HG03439 (cell line): ENCODE data around the gene SIGLEC1.

ENCODE experiments used
- ATAC-seq: cut with Tn5 transposase; IDR thresholded peaks from one replicate; pipeline ENCODE4 v1.9.1; 2021; ENCODE audit warnings: mild to moderate bottlenecking, moderate library complexity; ENCODE audit not compliant: unreplicated experiment

Gene SIGLEC1

DNA sequence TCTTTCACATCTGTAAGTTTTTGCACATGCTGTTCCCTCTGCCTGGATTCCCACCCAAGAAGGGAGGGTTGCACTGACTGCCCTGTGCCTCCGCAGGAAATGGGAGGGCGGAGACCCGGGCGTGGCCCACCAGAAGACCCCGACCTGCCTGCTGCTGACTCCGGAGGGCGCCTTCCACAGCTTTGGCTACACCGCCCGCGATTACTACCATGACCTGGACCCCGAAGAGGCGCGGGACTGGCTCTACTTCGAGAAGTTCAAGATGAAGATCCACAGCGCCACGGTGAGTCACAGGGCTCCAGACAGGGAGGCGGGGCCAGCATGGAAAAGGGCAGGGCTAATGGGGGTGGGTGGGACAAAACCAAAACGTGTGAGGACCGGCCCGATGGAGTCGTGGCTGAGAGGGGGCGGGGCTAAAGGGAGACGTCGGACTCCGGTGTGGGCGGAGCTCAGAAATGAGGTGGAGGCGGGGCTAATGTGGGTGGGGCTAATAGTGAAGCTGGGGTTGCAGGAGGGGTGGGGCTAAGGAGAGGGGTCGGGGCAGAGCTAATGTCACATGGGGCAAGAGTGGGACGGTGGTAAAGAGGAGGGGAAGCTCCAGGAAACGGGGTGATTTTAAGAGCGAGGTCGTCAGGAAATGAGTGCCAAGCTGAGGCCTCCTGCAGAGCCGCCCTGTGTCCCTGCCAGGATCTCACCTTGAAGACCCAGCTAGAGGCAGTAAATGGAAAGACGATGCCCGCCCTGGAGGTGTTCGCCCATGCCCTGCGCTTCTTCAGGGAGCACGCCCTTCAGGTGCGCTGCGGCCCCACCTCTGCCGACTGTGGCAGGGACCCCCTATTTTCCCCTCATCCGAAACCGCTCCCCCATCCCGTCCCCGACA is 32.6 kb upstream of the SIGLEC1 start:
- ATAC-seq, result no peak

- no peak for ATAC-seq
Observed at GRCh38 chr20:3744037-3744436, 31.6 kb upstream of the SIGLEC1 start.

GRCh38 chr20:3743251-3743650 is 30.9 kb upstream of the SIGLEC1 start:
- ATAC-seq, result no peak

DNA sequence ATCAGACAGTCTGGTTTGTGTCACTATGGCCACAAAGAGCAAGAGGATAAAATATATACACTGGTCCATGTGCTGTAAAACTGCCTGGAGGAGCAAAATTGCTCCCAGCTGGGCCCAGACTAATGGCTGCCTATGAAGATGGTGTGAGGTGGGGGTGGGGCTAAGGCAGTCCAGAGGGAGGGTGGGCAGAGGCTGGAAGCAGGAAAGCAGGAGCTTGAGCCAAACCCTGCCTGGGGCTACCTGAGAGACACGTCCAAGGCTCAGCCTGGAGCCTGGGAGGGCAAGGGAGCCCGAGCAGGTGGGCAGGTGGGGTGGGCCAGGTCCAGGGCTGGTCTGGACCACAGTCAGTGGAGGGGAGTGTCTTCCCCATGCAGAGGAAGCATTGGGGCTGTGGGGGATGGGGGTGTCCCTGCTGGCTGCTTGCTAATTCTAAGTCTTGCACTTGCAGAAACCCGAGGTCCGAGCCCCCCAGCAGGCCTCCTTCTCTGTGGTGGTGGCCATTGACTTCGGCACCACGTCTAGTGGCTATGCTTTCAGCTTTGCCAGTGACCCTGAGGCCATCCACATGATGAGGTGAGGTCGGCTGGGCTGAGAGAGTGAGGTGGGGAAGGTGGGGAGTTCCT is 29.5 kb upstream of the SIGLEC1 start:
- no peak for ATAC-seq

GRCh38 chr20:3740615-3741301 is 28.4 kb upstream of the SIGLEC1 start:
- ATAC-seq, result no peak

- ATAC-seq, result no peak
Observed at GRCh38 chr20:3739926-3740451, 27.6 kb upstream of the SIGLEC1 start.

GRCh38 chr20:3739054-3739925 is 26.9 kb upstream of the SIGLEC1 start:
- ATAC-seq, result no peak

GRCh38 chr20:3738111-3739053 is 26.0 kb upstream of the SIGLEC1 start:
- ATAC-seq, result no peak

- ATAC-seq, result no peak
Observed at GRCh38 chr20:3735768-3736167, 23.4 kb upstream of the SIGLEC1 start.

DNA sequence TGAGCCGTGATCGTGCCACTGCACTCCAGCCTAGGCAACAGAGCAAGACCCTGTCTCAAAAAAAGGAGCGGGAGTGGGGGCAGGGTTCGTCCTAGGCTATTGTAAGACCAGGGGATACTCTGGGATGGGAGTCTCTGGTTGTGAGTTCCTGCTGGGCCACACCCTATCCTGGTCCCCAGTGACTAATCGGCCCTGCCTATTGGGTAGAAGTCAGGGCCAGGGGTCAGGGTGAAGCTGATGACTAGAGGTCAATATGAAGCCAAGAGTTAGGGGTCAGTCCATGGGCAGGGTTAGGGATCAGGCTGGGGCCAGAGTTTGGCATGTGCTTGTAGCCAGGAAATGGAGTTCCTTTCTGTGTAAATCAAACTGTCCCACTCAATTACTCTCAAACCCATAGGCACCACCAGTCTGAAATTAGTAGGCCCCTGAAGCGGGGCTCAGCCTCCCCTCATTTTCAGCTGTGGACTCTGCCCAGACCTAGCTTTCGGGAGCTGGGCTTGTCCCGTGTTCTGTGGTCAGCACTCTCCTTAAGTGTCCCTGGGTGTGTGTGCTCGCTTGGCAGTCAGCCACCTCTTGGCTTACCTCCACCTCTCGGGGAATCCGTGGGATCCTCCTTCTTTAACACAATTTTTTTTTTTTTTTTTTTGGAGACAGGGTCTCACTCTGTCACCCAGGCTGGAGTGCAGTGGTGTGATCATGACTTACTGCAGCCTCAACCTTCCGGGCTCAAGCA is 21.9 kb upstream of the SIGLEC1 start:
- ATAC-seq, result no peak

DNA sequence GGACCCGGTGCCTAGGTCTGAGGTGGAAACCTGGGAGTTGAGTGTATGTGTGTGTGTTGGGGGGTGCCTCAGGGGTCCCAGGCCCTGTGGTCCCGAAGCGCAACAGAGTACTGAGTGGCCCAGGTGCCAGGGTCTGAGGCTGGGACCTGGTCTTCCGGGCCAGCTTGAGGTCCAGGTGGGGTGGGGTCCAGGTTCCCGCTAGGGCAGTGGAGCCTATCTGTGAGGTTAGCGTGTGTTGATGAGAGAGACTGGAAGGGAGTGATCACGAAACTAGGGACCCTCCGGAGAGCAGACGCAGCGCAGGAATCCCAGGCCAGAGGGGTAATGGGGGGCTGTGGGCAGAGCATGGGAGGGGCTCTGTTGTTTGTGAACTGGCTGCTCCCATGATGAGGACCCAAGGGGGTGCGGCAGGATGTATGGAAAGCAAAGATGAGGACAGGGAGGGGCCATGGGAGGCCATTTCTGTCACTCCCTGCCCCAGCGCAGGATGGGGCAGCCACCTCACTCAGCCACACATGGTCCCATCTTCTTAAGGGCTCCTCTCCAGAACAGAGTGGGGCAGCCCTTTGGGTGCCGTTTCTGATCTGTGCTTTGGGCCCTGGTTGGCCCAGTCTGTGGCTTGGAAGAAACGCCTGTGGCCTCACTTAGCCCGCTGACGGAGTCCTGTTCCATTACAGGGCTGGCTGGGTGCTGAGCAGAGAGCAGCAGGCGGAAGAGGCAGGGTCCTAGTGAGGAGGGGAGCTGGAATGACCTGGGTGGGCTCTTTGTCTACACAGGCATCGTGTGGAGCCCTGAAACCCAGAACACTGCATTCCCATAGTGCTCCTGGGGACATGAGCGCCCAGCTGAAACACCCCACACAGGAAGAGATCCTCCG is 21.0 kb upstream of the SIGLEC1 start:
- ATAC-seq, result no peak

DNA sequence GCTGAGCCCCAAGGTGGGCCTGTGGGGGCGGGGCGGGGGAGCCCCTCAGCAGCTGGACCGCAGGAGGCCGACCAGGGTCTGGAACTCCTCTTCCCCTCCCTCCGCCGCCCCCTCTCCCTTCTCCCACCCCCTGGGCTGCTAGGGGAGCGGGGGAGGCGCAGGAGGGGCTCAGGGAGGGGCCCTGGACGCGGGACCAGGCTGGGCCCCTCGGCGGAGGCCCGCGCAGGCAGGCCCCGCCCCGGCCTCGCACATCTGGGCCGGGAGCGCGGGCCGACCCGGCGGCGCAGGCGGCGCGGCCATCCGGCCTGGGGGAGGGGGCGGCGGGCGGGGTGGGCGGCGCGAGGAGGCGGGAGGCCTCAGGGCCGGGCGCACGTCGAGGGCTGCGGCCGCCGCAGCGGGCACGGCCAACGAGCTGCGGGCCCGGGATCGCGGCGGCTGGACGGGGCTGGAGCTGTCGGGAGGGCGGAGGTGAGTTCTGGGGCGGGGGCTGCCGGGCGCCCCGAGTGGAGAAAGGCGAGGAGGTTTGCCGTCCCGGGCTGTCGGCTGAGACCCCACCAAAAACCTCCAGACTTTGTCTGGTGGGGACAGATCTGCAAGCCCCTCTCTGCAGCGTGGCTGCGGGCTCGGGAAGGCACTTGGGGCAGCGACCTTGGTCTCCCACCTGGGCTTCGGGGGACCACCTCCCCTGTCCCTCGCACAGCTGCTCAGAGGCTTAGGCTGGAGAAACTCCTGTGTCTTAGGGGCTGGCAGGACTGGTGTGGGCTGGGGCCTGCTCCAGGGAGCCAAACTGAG is 20.1 kb upstream of the SIGLEC1 start, which contains the start of gene HSPA12B:
Gene HSPA12B (plus strand): TSS at position 359 of the 792 bp plus-strand sequence. CDS start 5,990 bp downstream, outside the sequence.
- no peak for ATAC-seq

GRCh38 chr20:3731944-3732326 is 19.5 kb upstream of the SIGLEC1 start:
- no peak for ATAC-seq

GRCh38 chr20:3730803-3731672 is 18.6 kb upstream of the SIGLEC1 start:
- ATAC-seq, result no peak

- no peak for ATAC-seq
Observed at GRCh38 chr20:3729811-3730540, 17.6 kb upstream of the SIGLEC1 start.
